IMR-90 (cell line): ENCODE data around the gene CORO1C. TPM values are rescaled to one million over a fixed set of nuclear protein-coding genes. Genes with fewer than 3 reads are reported as not detected.
A peak's percentile ranks its signal among the peaks of the same experiment; 100 is the strongest.

Experiments used
- ATAC-seq: fragments of 200-7000 bp; cut with Tn5 transposase; 2 replicates; pipeline ENCODE4 v1.9.1; 2020; ENCODE audit warnings: low read depth, mild to moderate bottlenecking, moderate library complexity
- BruUV-seq: library from RNA; stranded (reverse); fragments of 400-500 nt; replicated peaks from 2 replicates; lab custom pipeline; 2021; lab: Mats Ljungman, UMichigan
- CTCF ChIA-PET: fragments of 300-600 bp; formaldehyde crosslinking; extraction: SDS; loops from one replicate; lab custom pipeline; 2021; ENCODE audit warnings: antibody characterized with exemption; lab: Yijun Ruan, JAX
- POLR2A ChIA-PET: fragments of 300-600 bp; sonication (Branson Sonifier 250); formaldehyde crosslinking; loops from one replicate; lab custom pipeline; 2022; ENCODE audit warnings: antibody characterized with exemption; ENCODE audit not compliant: unreplicated experiment; lab: Charles Lee
- DNase-seq: peaks from one replicate; pipeline ENCODE4 v3.0.0; 2013
- H2AFZ ChIP-seq: replicated peaks from 2 replicates; pipeline ENCODE3; 2013; ENCODE audit warnings: low read length, mild to moderate bottlenecking; ENCODE audit not compliant: poor library complexity
- H2AK5ac ChIP-seq: 2 replicates; pipeline ENCODE4 v1.6.1; 2013; ENCODE audit warnings: low read depth, low read length, inconsistent platforms
- H2AK9ac ChIP-seq: replicated peaks from 2 replicates; pipeline ENCODE3; 2013; ENCODE audit warnings: mild to moderate bottlenecking, low read depth, low read length, moderate library complexity; ENCODE audit not compliant: poor library complexity
- H2BK120ac ChIP-seq: 2 replicates; pipeline ENCODE4 v1.6.1; 2013; ENCODE audit warnings: low read depth, low read length, inconsistent platforms
- H2BK15ac ChIP-seq: 3 replicates; pipeline ENCODE4 v1.6.1; 2013; ENCODE audit warnings: low read depth, low read length, inconsistent platforms
- H2BK20ac ChIP-seq: 2 replicates; pipeline ENCODE4 v1.6.1; 2013; ENCODE audit warnings: low read depth, mild to moderate bottlenecking, inconsistent platforms, low read length, moderate library complexity
- H2BK5ac ChIP-seq: 2 replicates; pipeline ENCODE4 v1.6.1; 2013; ENCODE audit warnings: mild to moderate bottlenecking, low read depth, low read length, inconsistent platforms; ENCODE audit not compliant: poor library complexity, severe bottlenecking
- H3K14ac ChIP-seq: replicated peaks from 2 replicates; pipeline ENCODE4 v1.6.1; 2013; ENCODE audit warnings: low read depth, low read length, inconsistent platforms
- H3K18ac ChIP-seq: 2 replicates; pipeline ENCODE4 v1.6.1; 2013; ENCODE audit warnings: low read depth, low read length, control low read depth
- H3K23ac ChIP-seq: 2 replicates; pipeline ENCODE4 v1.6.1; 2013; ENCODE audit warnings: low read depth, low read length, inconsistent platforms
- H3K27ac ChIP-seq: 2 replicates; pipeline ENCODE4 v1.5.1; 2013; ENCODE audit warnings: mild to moderate bottlenecking, control low read depth, low read length; ENCODE audit not compliant: insufficient read depth
- H3K27me3 ChIP-seq: 2 replicates; pipeline ENCODE4 v1.6.1; 2013; ENCODE audit warnings: low read length; ENCODE audit not compliant: control insufficient read depth, insufficient read depth
- H3K36me3 ChIP-seq: 2 replicates; pipeline ENCODE4 v1.6.1; 2013; ENCODE audit warnings: low read length, mixed read lengths; ENCODE audit not compliant: control insufficient read depth, insufficient read depth
- H3K4ac ChIP-seq: 2 replicates; pipeline ENCODE4 v1.6.1; 2013; ENCODE audit warnings: low read depth, low read length, inconsistent platforms
- H3K4me1 ChIP-seq: 2 replicates; pipeline ENCODE4 v1.6.1; 2013; ENCODE audit warnings: low read length, mixed read lengths; ENCODE audit not compliant: control insufficient read depth, insufficient read depth
- H3K4me2 ChIP-seq: 2 replicates; pipeline ENCODE4 v1.6.1; 2013; ENCODE audit warnings: low read depth, mild to moderate bottlenecking, control low read depth, low read length, moderate library complexity
- H3K4me3 ChIP-seq: 2 replicates; pipeline ENCODE4 v1.5.1; 2013; ENCODE audit warnings: low read depth, mild to moderate bottlenecking, control low read depth, low read length, moderate library complexity; ENCODE audit not compliant: insufficient read depth
- H3K56ac ChIP-seq: 2 replicates; pipeline ENCODE4 v1.6.1; 2013; ENCODE audit warnings: low read length, inconsistent platforms; ENCODE audit not compliant: insufficient read depth; ENCODE audit errors: extremely low read depth
- H3K79me1 ChIP-seq, 2 experiments: 2 replicates each; pipeline ENCODE4 v1.6.1; 2013; ENCODE audit warnings: low read length in 2 of 2, inconsistent platforms in 1 of 2, low read depth in 1 of 2
- H3K9ac ChIP-seq: 2 replicates; pipeline ENCODE4 v1.6.1; 2013; ENCODE audit warnings: low read depth, low read length, control low read depth
- H3K9me1 ChIP-seq: 2 replicates; pipeline ENCODE4 v1.6.1; 2013; ENCODE audit warnings: low read length, inconsistent platforms; ENCODE audit not compliant: insufficient read depth
- H3K9me3 ChIP-seq: 2 replicates; pipeline ENCODE4 v1.6.1; 2013; ENCODE audit warnings: low read length; ENCODE audit not compliant: control insufficient read depth, insufficient read depth
- H4K20me1 ChIP-seq: 2 replicates; pipeline ENCODE4 v1.6.1; 2013; ENCODE audit warnings: low read length, inconsistent platforms; ENCODE audit not compliant: insufficient read depth
- H4K5ac ChIP-seq: 2 replicates; pipeline ENCODE4 v1.6.1; 2013; ENCODE audit warnings: mild to moderate bottlenecking, low read depth, low read length, control low read depth
- H4K8ac ChIP-seq, 2 experiments: 2 replicates each; pipeline ENCODE4 v1.6.1; 2013; ENCODE audit warnings: low read depth in 2 of 2, low read length in 2 of 2, control low read depth in 1 of 2, inconsistent platforms in 1 of 2
- H4K91ac ChIP-seq: 2 replicates; pipeline ENCODE4 v1.6.1; 2013; ENCODE audit warnings: low read depth, low read length, inconsistent platforms; ENCODE audit not compliant: insufficient read depth
- CEBPB ChIP-seq: IDR thresholded peaks from 2 replicates; pipeline ENCODE4 v1.6.1; 2012; ENCODE audit warnings: low read depth, low read length, improper control_type of control experiment
- FOS ChIP-seq: fragments of 150-350 bp; IDR thresholded peaks from 2 replicates; pipeline ENCODE4 v1.6.1; 2016; ENCODE audit warnings: low read depth, low read length
- MAFK ChIP-seq: IDR thresholded peaks from 2 replicates; pipeline ENCODE4 v1.6.1; 2012; ENCODE audit warnings: low read depth, low read length, improper control_type of control experiment
- MAZ ChIP-seq: IDR thresholded peaks from 2 replicates; pipeline ENCODE4 v1.6.1; 2012; ENCODE audit warnings: low read depth, mild to moderate bottlenecking, low read length, improper control_type of control experiment, moderate library complexity, borderline replicate concordance
- MXI1 ChIP-seq: IDR thresholded peaks from 2 replicates; pipeline ENCODE4 v1.6.1; 2012; ENCODE audit warnings: low read depth, mild to moderate bottlenecking, low read length, moderate library complexity, borderline replicate concordance
- NFE2L2 ChIP-seq: fragments of 150-350 bp; IDR thresholded peaks from 2 replicates; pipeline ENCODE4 v1.6.1; 2016; ENCODE audit warnings: low read depth, mild to moderate bottlenecking, low read length
- POLR2A ChIP-seq: IDR thresholded peaks from 2 replicates; pipeline ENCODE4 v1.6.1; 2012; ENCODE audit warnings: mild to moderate bottlenecking, low read depth, low read length
- WGBS, 2 experiments: methylation state at CpG; one replicate each; pipeline versions ENCODE4 v1.1.5 to v1.1.7; 2013; ENCODE audit warnings: missing lambda C conversion rate in 2 of 2; ENCODE audit not compliant: insufficient read length in 1 of 2; ENCODE audit errors: extremely low coverage in 2 of 2; 5-methylcytosine and 5-hydroxymethylcytosine counted together
- dilution Hi-C: fragments of 300-500 bp; cut with HindIII; formaldehyde crosslinking; loops from one replicate; pipeline ENCODE4 v1.14.3; 2018; ENCODE audit warnings: low sequenced_read_pairs; ENCODE audit not compliant: unreplicated experiment
- in situ Hi-C: fragments of 300-500 bp; cut with MboI; formaldehyde crosslinking; loops from 3 replicates; pipeline ENCODE4 v1.14.3; 2019; ENCODE audit warnings: low sequenced_read_pairs, inconsistent platforms, mixed read lengths
- intact Hi-C: fragments of 100-400 bp; cut with micrococcal nuclease; formaldehyde crosslinking; loops from 2 replicates; pipeline ENCODE4 v1.10.0; 2022
- polyA plus RNA-seq, 3 experiments: library from polyadenylated mRNA; depleted of rRNA; stranded (reverse); fragments of >200 nt; gene quantifications; 2 replicates each; pipeline ENCODE4 v1.2.3, GENCODE V29; 2012; ENCODE audit warnings: low replicate concordance in 1 of 3
- total RNA-seq: library from RNA; depleted of rRNA; stranded (reverse); fragments of >200 nt; gene quantifications from 2 replicates; pipeline ENCODE4 v1.2.3, GENCODE V29; 2012
- TF ChIP-seq, protein P1 (sequence below): fragments of 150-350 bp; IDR thresholded peaks from 2 replicates; pipeline ENCODE4 v1.6.1; 2016; ENCODE audit warnings: low read depth, mild to moderate bottlenecking, low read length, moderate library complexity, borderline replicate concordance
- TF ChIP-seq, protein P2 (sequence below): fragments of 150-350 bp; IDR thresholded peaks from 2 replicates; pipeline ENCODE4 v1.6.1; 2017; ENCODE audit warnings: mild to moderate bottlenecking, antibody characterized with exemption, low read length, low read depth
- TF ChIP-seq, protein P3 (sequence below): conservative IDR thresholded peaks from 2 replicates; pipeline ENCODE4 v1.5.1; 2012; ENCODE audit warnings: mild to moderate bottlenecking, low read depth, low read length, improper control_type of control experiment

The CORO1C gene
- total and polyA plus RNA-seq, 2 of the 4 experiments (the other 2 are of a cell fraction): 675 to 1,100 TPM

- no peak for TF ChIP-seq NFE2L2
- TF ChIP-seq, protein P1, sequence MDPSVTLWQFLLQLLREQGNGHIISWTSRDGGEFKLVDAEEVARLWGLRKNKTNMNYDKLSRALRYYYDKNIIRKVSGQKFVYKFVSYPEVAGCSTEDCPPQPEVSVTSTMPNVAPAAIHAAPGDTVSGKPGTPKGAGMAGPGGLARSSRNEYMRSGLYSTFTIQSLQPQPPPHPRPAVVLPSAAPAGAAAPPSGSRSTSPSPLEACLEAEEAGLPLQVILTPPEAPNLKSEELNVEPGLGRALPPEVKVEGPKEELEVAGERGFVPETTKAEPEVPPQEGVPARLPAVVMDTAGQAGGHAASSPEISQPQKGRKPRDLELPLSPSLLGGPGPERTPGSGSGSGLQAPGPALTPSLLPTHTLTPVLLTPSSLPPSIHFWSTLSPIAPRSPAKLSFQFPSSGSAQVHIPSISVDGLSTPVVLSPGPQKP: no peak
- no peak for TF ChIP-seq POLR2A
- no peak for TF ChIP-seq FOS
- no peak for TF ChIP-seq MAZ
- no peak for TF ChIP-seq CEBPB
- TF ChIP-seq MAFK: no peak
- TF ChIP-seq, protein P2, sequence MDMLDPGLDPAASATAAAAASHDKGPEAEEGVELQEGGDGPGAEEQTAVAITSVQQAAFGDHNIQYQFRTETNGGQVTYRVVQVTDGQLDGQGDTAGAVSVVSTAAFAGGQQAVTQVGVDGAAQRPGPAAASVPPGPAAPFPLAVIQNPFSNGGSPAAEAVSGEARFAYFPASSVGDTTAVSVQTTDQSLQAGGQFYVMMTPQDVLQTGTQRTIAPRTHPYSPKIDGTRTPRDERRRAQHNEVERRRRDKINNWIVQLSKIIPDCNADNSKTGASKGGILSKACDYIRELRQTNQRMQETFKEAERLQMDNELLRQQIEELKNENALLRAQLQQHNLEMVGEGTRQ: no peak
- TF ChIP-seq, protein P3, sequence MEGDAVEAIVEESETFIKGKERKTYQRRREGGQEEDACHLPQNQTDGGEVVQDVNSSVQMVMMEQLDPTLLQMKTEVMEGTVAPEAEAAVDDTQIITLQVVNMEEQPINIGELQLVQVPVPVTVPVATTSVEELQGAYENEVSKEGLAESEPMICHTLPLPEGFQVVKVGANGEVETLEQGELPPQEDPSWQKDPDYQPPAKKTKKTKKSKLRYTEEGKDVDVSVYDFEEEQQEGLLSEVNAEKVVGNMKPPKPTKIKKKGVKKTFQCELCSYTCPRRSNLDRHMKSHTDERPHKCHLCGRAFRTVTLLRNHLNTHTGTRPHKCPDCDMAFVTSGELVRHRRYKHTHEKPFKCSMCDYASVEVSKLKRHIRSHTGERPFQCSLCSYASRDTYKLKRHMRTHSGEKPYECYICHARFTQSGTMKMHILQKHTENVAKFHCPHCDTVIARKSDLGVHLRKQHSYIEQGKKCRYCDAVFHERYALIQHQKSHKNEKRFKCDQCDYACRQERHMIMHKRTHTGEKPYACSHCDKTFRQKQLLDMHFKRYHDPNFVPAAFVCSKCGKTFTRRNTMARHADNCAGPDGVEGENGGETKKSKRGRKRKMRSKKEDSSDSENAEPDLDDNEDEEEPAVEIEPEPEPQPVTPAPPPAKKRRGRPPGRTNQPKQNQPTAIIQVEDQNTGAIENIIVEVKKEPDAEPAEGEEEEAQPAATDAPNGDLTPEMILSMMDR: no peak
- TF ChIP-seq MXI1: no peak
- H3K9ac ChIP-seq: no peak overlapping the region
- in situ Hi-C loops: no loop called here
- peak overlapping the region; percentile 51; the same call in 1 of the 2 replicates for H2AK5ac ChIP-seq
- CTCF ChIA-PET: no interaction called here
- no peak overlapping the region for H2BK15ac ChIP-seq
- no peak overlapping the region for H3K14ac ChIP-seq
- dilution Hi-C loops: no loop called here
- no peak overlapping the region for H2BK5ac ChIP-seq
- H3K23ac ChIP-seq: no peak overlapping the region
- no peaks in the 10 kb centered on the region for H3K9me3 ChIP-seq
- no peak overlapping the region for H3K4me3 ChIP-seq
- H3K9me1 ChIP-seq: peaks cover 7% of the 10 kb centered on the region; the same call in 1 of the 2 replicates
- no peaks in the 10 kb centered on the region for H4K20me1 ChIP-seq
- DNase-seq: no peak
- H4K91ac ChIP-seq: no peak overlapping the region
- no peak overlapping the region for H3K4ac ChIP-seq
- no peak overlapping the region for H4K8ac ChIP-seq
- WGBS, 2 experiments: 80% methylated on average over 1 of the region's 6 CpGs; no CpG with 5 or more reads in 1 of the 2 experiments
- no peak for ATAC-seq
- POLR2A ChIA-PET: no interaction called here
- no peak overlapping the region for H2AK9ac ChIP-seq
- H3K4me1 ChIP-seq: peaks cover 3% of the 10 kb centered on the region; the same call in 1 of the 2 replicates
- no peaks in the 10 kb centered on the region for H3K27me3 ChIP-seq
- no peak overlapping the region for H3K18ac ChIP-seq
- H3K4me2 ChIP-seq: no peak overlapping the region
- no peak overlapping the region for H3K56ac ChIP-seq
- intact Hi-C loops: no loop called here
- H3K36me3 ChIP-seq: no peaks in the 10 kb centered on the region
- no peak overlapping the region for H2BK20ac ChIP-seq
- no peak overlapping the region for H3K27ac ChIP-seq
- no TSS peak for BruUV-seq
- no peak overlapping the region for H4K5ac ChIP-seq
- peaks cover 0 to 7% of the 10 kb centered on the region in 2 experiments; a peak in 2 of 4 replicates for H3K79me1 ChIP-seq
- no peak overlapping the region for H2AFZ ChIP-seq
- no peak overlapping the region for H2BK120ac ChIP-seq
Observed at GRCh38 chr12:108599541-108599940, 131.8 kb downstream of the CORO1C start.
